Endothelial cell of umbilical vein (primary cell): Measurements from ENCODE around the gene ZMIZ1. TPM values are rescaled to one million over a fixed set of nuclear protein-coding genes. Genes with fewer than 3 reads are reported as not detected.

ENCODE experiments used
- BruUV-seq: library from RNA; stranded (reverse); fragments of 400-500 nt; replicated peaks from 2 replicates; lab custom pipeline; 2021; lab: Mats Ljungman, UMichigan
- CTCF ChIA-PET: fragments of 300-600, 350-600 bp; sonication (Branson Sonifier 250); formaldehyde crosslinking; loops from one replicate; lab custom pipeline; 2021; ENCODE audit warnings: antibody characterized with exemption, inconsistent platforms; lab: Charles Lee
- POLR2A ChIA-PET: fragments of 300-600, 350-600 bp; sonication (Branson Sonifier 250); formaldehyde crosslinking; loops from one replicate; lab custom pipeline; 2021; ENCODE audit warnings: antibody characterized with exemption, inconsistent platforms; lab: Charles Lee
- DNase-seq: peaks from one replicate; pipeline ENCODE4 v3.0.0-alpha.2; 2011; ENCODE audit warnings: low read depth, low spot score
- FAIRE-seq: peaks from 2 replicates; lab custom pipeline; 2011; peaks lifted over from hg19 to GRCh38; lab: Jason Lieb, UNC
- H2AFZ ChIP-seq: 2 replicates; pipeline ENCODE4 v1.6.0; 2012; ENCODE audit warnings: low read depth, low read length, control low read depth, inconsistent platforms
- H3K27ac ChIP-seq: 2 replicates; pipeline ENCODE4 v1.5.1; 2011; ENCODE audit warnings: low read depth, mild to moderate bottlenecking, control low read depth, low read length, moderate library complexity; ENCODE audit not compliant: insufficient read depth
- H3K27me3 ChIP-seq, 2 experiments: 2 replicates each; pipeline versions ENCODE4 v1.6.0 to v1.6.1; 2011; ENCODE audit warnings: low read length in 2 of 2, mixed read lengths in 1 of 2; ENCODE audit not compliant: control insufficient read depth in 2 of 2, insufficient read depth in 2 of 2
- H3K36me3 ChIP-seq, 2 experiments: 2 replicates in 1 of 2; 3 replicates in 1 of 2; pipeline ENCODE4 v1.5.1; 2011; ENCODE audit warnings: low read length in 2 of 2, mild to moderate bottlenecking in 1 of 2, moderate library complexity in 1 of 2; ENCODE audit not compliant: control insufficient read depth in 2 of 2, insufficient read depth in 2 of 2; ENCODE audit errors: extremely low read depth in 1 of 2
- H3K4me1 ChIP-seq: 3 replicates; pipeline ENCODE4 v1.5.1; 2011; ENCODE audit warnings: mild to moderate bottlenecking, low read length; ENCODE audit not compliant: control insufficient read depth, insufficient read depth; ENCODE audit errors: extremely low read depth
- H3K4me2 ChIP-seq: 2 replicates; pipeline ENCODE4 v1.6.1; 2011; ENCODE audit warnings: low read length, control low read depth, mixed read lengths; ENCODE audit not compliant: insufficient read depth
- H3K4me3 ChIP-seq, 3 experiments: fragments of 200-600 bp in 1 of 3; sonication (generic), shearing (Covaris generic) in 1 of 3; replicated peaks in 1 of 3; 2 replicates each; pipeline ENCODE4 v1.5.1; 2011 to 2016; ENCODE audit warnings: control low read depth in 3 of 3, low read length in 3 of 3, mild to moderate bottlenecking in 2 of 3, inconsistent platforms in 1 of 3, low read depth in 1 of 3, moderate library complexity in 1 of 3; ENCODE audit not compliant: insufficient read depth in 1 of 3
- H3K79me2 ChIP-seq: 2 replicates; pipeline ENCODE4 v1.6.0; 2012; ENCODE audit warnings: low read length, inconsistent platforms; ENCODE audit not compliant: control insufficient read depth, insufficient read depth
- H3K9ac ChIP-seq: replicated peaks from 2 replicates; pipeline ENCODE3; 2011; ENCODE audit warnings: low read length, control low read depth; ENCODE audit not compliant: insufficient read depth; ENCODE audit errors: extremely low read depth
- H3K9me1 ChIP-seq: replicated peaks from 3 replicates; pipeline ENCODE4 v1.6.0; 2011; ENCODE audit warnings: mild to moderate bottlenecking, low read length; ENCODE audit not compliant: control insufficient read depth, insufficient read depth; ENCODE audit errors: extremely low read depth
- H3K9me3 ChIP-seq: replicated peaks from 2 replicates; pipeline ENCODE4 v1.5.1; 2012; ENCODE audit warnings: low read length, inconsistent platforms; ENCODE audit not compliant: control insufficient read depth, insufficient read depth
- H4K20me1 ChIP-seq: replicated peaks from 2 replicates; pipeline ENCODE3; 2011; ENCODE audit warnings: mild to moderate bottlenecking, low read length; ENCODE audit not compliant: control insufficient read depth, insufficient read depth; ENCODE audit errors: extremely low read depth
- EZH2 ChIP-seq: IDR thresholded peaks from 2 replicates; pipeline ENCODE4 v1.6.1; 2012; ENCODE audit warnings: borderline replicate concordance, low read depth, mild to moderate bottlenecking, moderate library complexity, low read length, inconsistent platforms; ENCODE audit not compliant: severe bottlenecking
- FOS ChIP-seq: IDR thresholded peaks from 2 replicates; pipeline ENCODE4 v1.6.1; 2011; ENCODE audit warnings: mild to moderate bottlenecking, low read length, moderate library complexity, borderline replicate concordance; ENCODE audit not compliant: insufficient read depth
- GATA2 ChIP-seq: IDR thresholded peaks from 2 replicates; pipeline ENCODE4 v1.7.0; 2011; ENCODE audit warnings: low read depth, mild to moderate bottlenecking, moderate library complexity, mixed read lengths, low read length; ENCODE audit not compliant: insufficient read length, insufficient read depth
- JUN ChIP-seq: IDR thresholded peaks from 2 replicates; pipeline ENCODE4 v1.6.1; 2011; ENCODE audit warnings: borderline replicate concordance, low read depth; ENCODE audit not compliant: insufficient read length, insufficient read depth
- MYC ChIP-seq: IDR thresholded peaks from one replicate; pipeline ENCODE4 v1.6.1; 2011; ENCODE audit warnings: mild to moderate bottlenecking, low read depth, low read length
- POLR2A ChIP-seq: IDR thresholded peaks from 2 replicates; pipeline ENCODE4 v1.6.1; 2012; ENCODE audit warnings: low read depth, mild to moderate bottlenecking, control low read depth, low read length
- POLR2AphosphoS5 ChIP-seq: IDR thresholded peaks from 2 replicates; pipeline ENCODE4 v1.6.1; 2012; ENCODE audit warnings: low read depth, mild to moderate bottlenecking, control low read depth, low read length, moderate library complexity; ENCODE audit not compliant: insufficient read depth
- dilution Hi-C: fragments of 300-500 bp; cut with MboI; formaldehyde crosslinking; loops from one replicate; pipeline ENCODE4 v1.15.0; 2019; ENCODE audit warnings: low sequenced_read_pairs; ENCODE audit not compliant: extremely low pct_ligation_motif_present
- intact Hi-C: fragments of 100-400 bp; cut with micrococcal nuclease; formaldehyde crosslinking; loops from one replicate; pipeline ENCODE4 v1.10.0; 2022
- polyA plus RNA-seq, 4 experiments: library from polyadenylated mRNA; depleted of rRNA in 3 of 4; stranded (reverse) in 3 of 4; unstranded in 1 of 4; fragments of >200 nt; gene quantifications; 2 replicates each; pipeline versions ENCODE4 v1.2.1 to v1.2.3, GENCODE V29; 2011 to 2012; ENCODE audit warnings: missing spikeins in 1 of 4
- total RNA-seq: library from RNA; stranded (reverse); gene quantifications from 2 replicates; pipeline ENCODE4 v1.2.3, GENCODE V29; 2021
- TF ChIP-seq, protein P1 (sequence below), 2 donors: IDR thresholded peaks; 1 replicate in 1 of 2; 2 replicates in 1 of 2; pipeline ENCODE4 v1.5.1; 2011; ENCODE audit warnings: low read length in 2 of 2, mild to moderate bottlenecking in 2 of 2, moderate library complexity in 2 of 2, control low read depth in 1 of 2, inconsistent platforms in 1 of 2, low read depth in 1 of 2; ENCODE audit not compliant: insufficient read depth in 1 of 2; ENCODE audit errors: extremely low read depth in 1 of 2
- TF ChIP-seq, protein P2 (sequence below): IDR thresholded peaks from 2 replicates; pipeline ENCODE4 v1.6.1; 2011; ENCODE audit not compliant: insufficient read depth, insufficient read length

Gene ZMIZ1
- total and polyA plus RNA-seq, 2 donors (not counting 3 experiments of a cell fraction or from before 2014, with no cell fraction given): 12.5 to 46.7 TPM

DNA sequence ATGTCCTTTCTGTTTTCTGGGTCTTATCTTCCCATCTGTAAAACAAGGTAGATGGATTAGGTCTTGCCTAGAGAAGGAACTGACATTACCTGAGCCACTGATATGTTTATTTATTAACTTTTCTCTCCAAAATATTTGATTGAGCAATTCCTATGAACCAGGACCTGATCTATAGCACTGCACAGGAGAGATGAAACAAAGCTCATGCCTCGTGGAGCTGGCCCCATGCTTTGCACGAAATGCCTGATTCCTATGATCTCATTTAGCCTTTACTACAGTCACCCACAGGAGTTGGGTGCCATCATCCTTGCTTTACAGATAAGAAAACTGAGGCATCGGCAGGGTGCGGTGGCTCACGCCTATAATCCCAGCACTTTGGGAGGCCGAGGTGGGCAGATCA, 48.2 kb upstream of the ZMIZ1 start:
- Histone ChIP-seq H3K36me3 (no peaks in the 10 kb centered on the region), H3K9me3 (no peaks in the 10 kb centered on the region), H3K27me3 (no peaks in the 10 kb centered on the region), H3K9ac (no peak overlapping the region), H2AFZ (no peak overlapping the region), H3K4me2 (no peak overlapping the region), H3K9me1 (no peaks in the 10 kb centered on the region), H3K4me1 (no peaks in the 10 kb centered on the region), H3K27ac (no peak overlapping the region), H4K20me1 (no peaks in the 10 kb centered on the region), H3K4me3 (no peak overlapping the region), H3K79me2 (no peaks in the 10 kb centered on the region)
- DNase-seq (no peak), FAIRE-seq (no peak)
- POLR2A ChIA-PET: no interaction called here
- BruUV-seq: no TSS peak
- TF ChIP-seq JUN (no peak), GATA2 (no peak), MYC (no peak)
- TF ChIP-seq, protein P1, sequence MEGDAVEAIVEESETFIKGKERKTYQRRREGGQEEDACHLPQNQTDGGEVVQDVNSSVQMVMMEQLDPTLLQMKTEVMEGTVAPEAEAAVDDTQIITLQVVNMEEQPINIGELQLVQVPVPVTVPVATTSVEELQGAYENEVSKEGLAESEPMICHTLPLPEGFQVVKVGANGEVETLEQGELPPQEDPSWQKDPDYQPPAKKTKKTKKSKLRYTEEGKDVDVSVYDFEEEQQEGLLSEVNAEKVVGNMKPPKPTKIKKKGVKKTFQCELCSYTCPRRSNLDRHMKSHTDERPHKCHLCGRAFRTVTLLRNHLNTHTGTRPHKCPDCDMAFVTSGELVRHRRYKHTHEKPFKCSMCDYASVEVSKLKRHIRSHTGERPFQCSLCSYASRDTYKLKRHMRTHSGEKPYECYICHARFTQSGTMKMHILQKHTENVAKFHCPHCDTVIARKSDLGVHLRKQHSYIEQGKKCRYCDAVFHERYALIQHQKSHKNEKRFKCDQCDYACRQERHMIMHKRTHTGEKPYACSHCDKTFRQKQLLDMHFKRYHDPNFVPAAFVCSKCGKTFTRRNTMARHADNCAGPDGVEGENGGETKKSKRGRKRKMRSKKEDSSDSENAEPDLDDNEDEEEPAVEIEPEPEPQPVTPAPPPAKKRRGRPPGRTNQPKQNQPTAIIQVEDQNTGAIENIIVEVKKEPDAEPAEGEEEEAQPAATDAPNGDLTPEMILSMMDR (IDR thresholded peaks at IDR 0.05; ENCODE audit: extremely low read depth in 1 of 2, insufficient read depth in 1 of 2, low read depth in 1 of 2, low read length in 2 of 2): no peak
- dilution Hi-C loops: no loop called here
- intact Hi-C loops: no loop called here
- CTCF ChIA-PET: no interaction called here

DNA sequence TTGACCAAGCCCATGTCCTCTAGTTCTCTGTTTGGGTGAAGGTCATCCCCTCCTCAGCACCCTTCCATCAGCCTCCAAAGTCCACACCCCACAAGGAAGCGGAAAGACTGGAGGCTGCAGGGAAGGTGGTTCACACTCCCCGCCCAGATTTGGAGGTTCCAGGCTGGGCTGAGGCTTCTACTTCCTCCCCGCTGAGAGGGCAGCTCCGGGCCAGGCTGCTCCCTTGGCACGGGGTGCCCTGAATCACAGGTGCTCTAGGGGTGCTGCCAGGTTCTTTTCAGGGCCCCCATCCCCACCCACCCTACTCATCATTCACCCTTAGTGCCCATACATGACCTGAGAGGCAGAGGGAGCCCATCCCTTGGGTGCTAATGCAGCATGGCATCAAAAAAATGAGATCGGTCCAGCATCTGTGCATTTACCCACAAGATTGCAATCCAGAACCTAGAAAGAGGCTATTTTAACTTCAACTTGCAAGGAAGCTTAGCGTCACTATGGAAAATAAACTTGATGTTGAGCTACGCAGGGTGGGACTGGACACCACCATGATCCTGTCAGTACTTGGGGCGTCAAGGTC, 47.3 kb upstream of the ZMIZ1 start:
- CTCF ChIA-PET: no interaction called here

More for the DNA sequence above, 47.3 kb upstream of the ZMIZ1 start:
- Histone ChIP-seq H3K9ac (no peak overlapping the region), H3K9me3 (no peaks in the 10 kb centered on the region), H3K36me3 (no peaks in the 10 kb centered on the region), H2AFZ (no peak overlapping the region), H3K27ac (no peak overlapping the region), H3K4me2 (no peak overlapping the region), H3K9me1 (no peaks in the 10 kb centered on the region), H4K20me1 (no peaks in the 10 kb centered on the region), H3K4me3 (no peak overlapping the region), H3K27me3 (no peaks in the 10 kb centered on the region), H3K79me2 (no peaks in the 10 kb centered on the region), H3K4me1 (no peaks in the 10 kb centered on the region)
- no peak for FAIRE-seq
- intact Hi-C loops: no loop called here
- dilution Hi-C loops: no loop called here
- POLR2A ChIA-PET: no interaction called here
- no peak for DNase-seq
- no peak for TF ChIP-seq FOS
- TF ChIP-seq, protein P2, sequence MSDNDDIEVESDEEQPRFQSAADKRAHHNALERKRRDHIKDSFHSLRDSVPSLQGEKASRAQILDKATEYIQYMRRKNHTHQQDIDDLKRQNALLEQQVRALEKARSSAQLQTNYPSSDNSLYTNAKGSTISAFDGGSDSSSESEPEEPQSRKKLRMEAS: no peak
- no peak for TF ChIP-seq JUN
- no peak for TF ChIP-seq MYC
- TF ChIP-seq, protein P1 (IDR thresholded peaks at IDR 0.05; ENCODE audit: extremely low read depth in 1 of 2, insufficient read depth in 1 of 2, low read depth in 1 of 2, low read length in 2 of 2): no peak
- no peak for TF ChIP-seq POLR2A
- no peak for TF ChIP-seq POLR2AphosphoS5
- TF ChIP-seq GATA2: no peak
- TF ChIP-seq EZH2: no peak
- BruUV-seq: no TSS peak
